A673 (cell line): ENCODE data around the gene MPEG1.

Experiments used
- CTCF ChIP-seq: fragments of 300-800, 200-600 bp; sonication (generic); conservative IDR thresholded peaks from 2 replicates; pipeline ENCODE4 v1.5.1; 2017; ENCODE audit warnings: low read depth, mild to moderate bottlenecking, antibody characterized with exemption, low read length, moderate library complexity, mixed read lengths
- EZH2 ChIP-seq: fragments of 200-600 bp; sonication (generic); IDR thresholded peaks from 2 replicates; pipeline ENCODE4 v1.6.1; 2017; ENCODE audit warnings: borderline replicate concordance, low read depth, mild to moderate bottlenecking, mixed read lengths, antibody characterized with exemption, low read length; ENCODE audit not compliant: poor library complexity, severe bottlenecking

- TF ChIP-seq CTCF (peak; percentile 90), EZH2 (no peak)
Observed at GRCh38 chr11:59171508-59172322, 41.0 kb downstream of the MPEG1 start, which contains the start of gene DTX4.
